ENCODE results near the gene USF2. TPM values are rescaled to one million over a fixed set of nuclear protein-coding genes. Genes with fewer than 3 reads are reported as not detected.

USF2 gene
- total RNA-seq, 1 experiment from 2014 or later: 123 TPM

- Mint-ChIP-seq H3K4me3 (no peak overlapping the region), H3K27ac (no peak overlapping the region), H3K36me3 (ENCODE audit: insufficient read depth in 1 of 3, low read depth in 3 of 3) (no peaks in the 10 kb centered on the region), H3K27me3 (ENCODE audit: low read depth) (peaks cover 9% of the 10 kb centered on the region), H3K9me3 (no peaks in the 10 kb centered on the region), H3K4me1 (peaks cover 17 to 25% of the 10 kb centered on the region in 2 experiments)
- H3K4me1 ChIP-seq (ENCODE audit: insufficient read depth, low read length): no peaks in the 10 kb centered on the region
- no peak overlapping the region for H2AK5ac ChIP-seq (ENCODE audit: insufficient read length, low read length)
- no peak for TF ChIP-seq CTCF (conservative IDR thresholded peaks at IDR 0.05)
- no peak overlapping the region for H2AFZ ChIP-seq (ENCODE audit: low read length)
- no peak overlapping the region for H3T11ph ChIP-seq (ENCODE audit: low read length)
- H2BK120ac ChIP-seq (ENCODE audit: low read depth, low read length, poor library complexity, severe bottlenecking): no peak overlapping the region
- no peak for DNase-seq
- no peak overlapping the region for H3K23ac ChIP-seq (ENCODE audit: insufficient read length, low read depth, low read length)
- H4K8ac ChIP-seq (replicated peaks; ENCODE audit: insufficient read length, low read depth, low read length): no peak overlapping the region
- H4K91ac ChIP-seq (ENCODE audit: insufficient read length, low read depth, low read length): no peak overlapping the region
- H2BK15ac ChIP-seq (ENCODE audit: low read depth, low read length): no peak overlapping the region
- H3K14ac ChIP-seq (ENCODE audit: insufficient read depth, low read length): no peak overlapping the region
- H4K20me1 ChIP-seq (ENCODE audit: control insufficient read depth, insufficient read depth, insufficient read length): no peaks in the 10 kb centered on the region
- H3K27me3 ChIP-seq (ENCODE audit: insufficient read depth, low read length): no peaks in the 10 kb centered on the region
- H3K4ac ChIP-seq (ENCODE audit: low read depth, low read length): no peak overlapping the region
- H2BK5ac ChIP-seq (ENCODE audit: insufficient read length, low read length): no peak overlapping the region
- H3K56ac ChIP-seq (ENCODE audit: insufficient read length, low read depth, low read length): no peak overlapping the region
- no peak overlapping the region for H2BK12ac ChIP-seq (ENCODE audit: insufficient read length, low read depth, low read length)
- H3K9me3 ChIP-seq (ENCODE audit: control insufficient read depth, low read depth, low read length): no peaks in the 10 kb centered on the region
- no peak overlapping the region for H3K27ac ChIP-seq (ENCODE audit: insufficient read length, low read depth, low read length)
- H3K9ac ChIP-seq (ENCODE audit: extremely low read depth, insufficient read length, low read length): no peak overlapping the region
- no peak overlapping the region for H2BK20ac ChIP-seq (ENCODE audit: low read depth, low read length, poor library complexity, severe bottlenecking)
- H3K23me2 ChIP-seq (ENCODE audit: insufficient read length, low read depth, low read length, poor library complexity, severe bottlenecking): no peaks in the 10 kb centered on the region
- H4K5ac ChIP-seq (ENCODE audit: insufficient read length, low read depth, low read length): no peak overlapping the region
- H3K18ac ChIP-seq (ENCODE audit: insufficient read length, low read depth, low read length): no peak overlapping the region
- H3K79me2 ChIP-seq (ENCODE audit: insufficient read depth, low read length): no peaks in the 10 kb centered on the region
- no peaks in the 10 kb centered on the region for H3K79me1 ChIP-seq (ENCODE audit: insufficient read depth, low read depth, low read length, poor library complexity, severe bottlenecking)
- no peak overlapping the region for H3K4me2 ChIP-seq (ENCODE audit: insufficient read depth, insufficient read length, low read length)
- no CpG with 5 or more reads among the region's 17 CpGs for WGBS (ENCODE audit: extremely low coverage, insufficient read length, low lambda C conversion rate)
These were observed 25.0 kb downstream of the USF2 start for GRCh38 chr19:35293808-35294207.
